Raji (cell line): ENCODE measurements around the gene GPLD1.

Source experiments
- POLR2A ChIP-seq: IDR thresholded peaks from 2 replicates; pipeline ENCODE4 v1.6.1; 2011; ENCODE audit warnings: low read depth, low read length, control low read depth; ENCODE audit not compliant: insufficient read depth

GPLD1 gene

GRCh38 chr6:24489470-24489869 lies at the start of gene GPLD1:
GPLD1 (minus strand) TSS chr6:24489578; CDS start chr6:24489511, 67 bp downstream.
- no peak for TF ChIP-seq POLR2A

GRCh38 chr6:24537771-24538385 lies 48.5 kb upstream of the GPLD1 start:
- TF ChIP-seq POLR2A: no peak

- TF ChIP-seq POLR2A: no peak
These were observed 47.8 kb upstream of the GPLD1 start for GRCh38 chr6:24537082-24537699.

GRCh38 chr6:24536466-24536865 lies 47.1 kb upstream of the GPLD1 start:
- TF ChIP-seq POLR2A: no peak

GRCh38 chr6:24535210-24535609 lies 45.8 kb upstream of the GPLD1 start:
- no peak for TF ChIP-seq POLR2A

- TF ChIP-seq POLR2A: no peak
These were observed 45.0 kb upstream of the GPLD1 start for GRCh38 chr6:24534329-24534728.

- no peak for TF ChIP-seq POLR2A
These were observed 40.6 kb upstream of the GPLD1 start for GRCh38 chr6:24529985-24530384.

- TF ChIP-seq POLR2A: no peak
These were observed 35.4 kb upstream of the GPLD1 start for GRCh38 chr6:24524805-24525204.

GRCh38 chr6:24524329-24524728 lies 35.0 kb upstream of the GPLD1 start:
- no peak for TF ChIP-seq POLR2A

GRCh38 chr6:24522228-24523176 lies 33.1 kb upstream of the GPLD1 start:
- TF ChIP-seq POLR2A: peak; percentile 85

GRCh38 chr6:24520929-24521546 lies 31.7 kb upstream of the GPLD1 start:
- no peak for TF ChIP-seq POLR2A

GRCh38 chr6:24517659-24518543 lies 28.5 kb upstream of the GPLD1 start:
- TF ChIP-seq POLR2A: peak; percentile 37

GRCh38 chr6:24513602-24514001 lies 24.2 kb upstream of the GPLD1 start:
- no peak for TF ChIP-seq POLR2A

- TF ChIP-seq POLR2A: no peak
These were observed 17.6 kb upstream of the GPLD1 start for GRCh38 chr6:24506814-24507520.
